Stimulated activated effector memory CD8-positive, alpha-beta T cell treated with anti-CD3 and anti-CD28 coated beads, Interleukin-12 subunit alpha, Interleukin-12 subunit beta, amount 100 ng/mL, for 72 hours (primary cell): ENCODE data around the gene PSKH1.
"Not testable (repeated sequence)": the region's sequence is repeated elsewhere in the genome, so short reads cannot be mapped to it uniquely, and the experiment has no call there.

Experiments used
- ATAC-seq: fragments of 150-1000 bp; cut with Tn5 transposase; 2 replicates; pipeline ENCODE4 v1.10.0; 2021
- DNase-seq, 2 donors: peaks; one replicate each; pipeline ENCODE4 v3.0.0; 2021 to 2022; ENCODE audit warnings: low spot score in 2 of 2
- H3K27ac Mint-ChIP-seq: one replicate; pipeline ENCODE4 v1.8.0; 2022; ENCODE audit warnings: mild to moderate bottlenecking, mixed read lengths
- H3K36me3 Mint-ChIP-seq: one replicate; pipeline ENCODE4 v1.8.0; 2022; ENCODE audit warnings: mild to moderate bottlenecking, mixed read lengths
- H3K4me1 Mint-ChIP-seq: one replicate; pipeline ENCODE4 v1.8.0; 2022; ENCODE audit warnings: mixed read lengths
- H3K4me3 Mint-ChIP-seq: one replicate; pipeline ENCODE4 v1.8.0; 2022; ENCODE audit warnings: mild to moderate bottlenecking, mixed read lengths
- H3K9me3 Mint-ChIP-seq: one replicate; pipeline ENCODE4 v1.8.0; 2022; ENCODE audit warnings: mixed read lengths

The PSKH1 gene

GRCh38 chr16:67860589-67861398, 32.3 kb upstream of the PSKH1 start:
- Mint-ChIP-seq H3K4me1 (peaks cover 39% of the 10 kb centered on the region), H3K9me3 (no peaks in the 10 kb centered on the region), H3K4me3 (no peak overlapping the region), H3K27ac (peak overlapping the region; percentile 99), H3K36me3 (peaks cover 49% of the 10 kb centered on the region)
- no peak for ATAC-seq
- DNase-seq, result no peak

- H3K4me1 Mint-ChIP-seq, result peaks cover 33% of the 10 kb centered on the region
- no peak for ATAC-seq
- H3K4me3 Mint-ChIP-seq, result no peak overlapping the region
- no peak for DNase-seq
- H3K9me3 Mint-ChIP-seq, result no peaks in the 10 kb centered on the region
- peak overlapping the region; percentile 32 for H3K27ac Mint-ChIP-seq
- H3K36me3 Mint-ChIP-seq, result peaks cover 60% of the 10 kb centered on the region
These were observed 31.2 kb upstream of the PSKH1 start for GRCh38 chr16:67861877-67862276.

- Mint-ChIP-seq H3K27ac (peak overlapping the region; percentile 34), H3K9me3 (no peaks in the 10 kb centered on the region), H3K36me3 (peaks cover 65% of the 10 kb centered on the region), H3K4me1 (peaks cover 22% of the 10 kb centered on the region), H3K4me3 (no peak overlapping the region)
- no peak for ATAC-seq
- no peak for DNase-seq
These were observed 30.2 kb upstream of the PSKH1 start for GRCh38 chr16:67862623-67863583.

GRCh38 chr16:67864044-67864443, 29.0 kb upstream of the PSKH1 start:
- peaks cover 11% of the 10 kb centered on the region for H3K4me1 Mint-ChIP-seq
- H3K36me3 Mint-ChIP-seq, result peaks cover 72% of the 10 kb centered on the region
- not testable (repeated sequence) for ATAC-seq, H3K9me3 Mint-ChIP-seq, DNase-seq, H3K4me3 Mint-ChIP-seq, H3K27ac Mint-ChIP-seq

GRCh38 chr16:67864594-67864993, 28.5 kb upstream of the PSKH1 start:
- H3K4me3 Mint-ChIP-seq, result no peak overlapping the region
- DNase-seq (no peak), ATAC-seq (no peak)
- H3K36me3 Mint-ChIP-seq, result peaks cover 72% of the 10 kb centered on the region
- peaks cover 11% of the 10 kb centered on the region for H3K4me1 Mint-ChIP-seq
- no peaks in the 10 kb centered on the region for H3K9me3 Mint-ChIP-seq
- peak overlapping the region; percentile 63 for H3K27ac Mint-ChIP-seq

- Mint-ChIP-seq H3K9me3 (no peaks in the 10 kb centered on the region), H3K4me3 (no peak overlapping the region), H3K4me1 (peaks cover 11% of the 10 kb centered on the region), H3K36me3 (peaks cover 72% of the 10 kb centered on the region), H3K27ac (peak overlapping the region; percentile 63)
- ATAC-seq (no peak), DNase-seq (no peak)
These were observed 27.7 kb upstream of the PSKH1 start for GRCh38 chr16:67865318-67865717.

GRCh38 chr16:67868290-67868689, 24.8 kb upstream of the PSKH1 start:
- no peaks in the 10 kb centered on the region for H3K9me3 Mint-ChIP-seq
- no peak for DNase-seq
- no peak for ATAC-seq
- H3K27ac Mint-ChIP-seq, result peak overlapping the region; percentile 43
- H3K36me3 Mint-ChIP-seq, result peaks cover 81% of the 10 kb centered on the region
- H3K4me3 Mint-ChIP-seq, result no peak overlapping the region
- peaks cover 8% of the 10 kb centered on the region for H3K4me1 Mint-ChIP-seq

GRCh38 chr16:67869653-67870052, 23.4 kb upstream of the PSKH1 start:
- Mint-ChIP-seq H3K9me3 (no peaks in the 10 kb centered on the region), H3K4me1 (peaks cover 21% of the 10 kb centered on the region), H3K27ac (no peak overlapping the region), H3K4me3 (no peak overlapping the region), H3K36me3 (peaks cover 87% of the 10 kb centered on the region)
- ATAC-seq (no peak), DNase-seq (no peak)

GRCh38 chr16:67871256-67871655, 21.8 kb upstream of the PSKH1 start:
- Mint-ChIP-seq H3K27ac (no peak overlapping the region), H3K36me3 (peaks cover 85% of the 10 kb centered on the region), H3K4me3 (no peak overlapping the region), H3K9me3 (no peaks in the 10 kb centered on the region), H3K4me1 (peaks cover 37% of the 10 kb centered on the region)
- ATAC-seq (no peak), DNase-seq (no peak)

GRCh38 chr16:67872131-67872630, 20.9 kb upstream of the PSKH1 start:
- H3K9me3 Mint-ChIP-seq, result no peaks in the 10 kb centered on the region
- no peak for DNase-seq
- ATAC-seq, result no peak
- peak overlapping the region; percentile 88 for H3K4me3 Mint-ChIP-seq
- H3K36me3 Mint-ChIP-seq, result peaks cover 85% of the 10 kb centered on the region
- H3K27ac Mint-ChIP-seq, result peak overlapping the region; percentile 96
- peaks cover 37% of the 10 kb centered on the region for H3K4me1 Mint-ChIP-seq

- peaks cover 37% of the 10 kb centered on the region for H3K4me1 Mint-ChIP-seq
- ATAC-seq (peak; percentile 95), DNase-seq (peak; percentile 97 to 98)
- H3K9me3 Mint-ChIP-seq, result no peaks in the 10 kb centered on the region
- peak within 1 kb of the TSS; percentile 88 for H3K4me3 Mint-ChIP-seq
- peak within 1 kb of the TSS; percentile 96 for H3K27ac Mint-ChIP-seq
- peaks cover 85% of the 10 kb centered on the region for H3K36me3 Mint-ChIP-seq
These were observed 20.2 kb upstream of the PSKH1 start, which contains the start of gene EDC4 for GRCh38 chr16:67872631-67873434. TSS of gene EDC4 (plus strand) at chr16:67873052. CDS start at chr16:67873262, 210 bp downstream.

- peaks cover 85% of the 10 kb centered on the region for H3K36me3 Mint-ChIP-seq
- H3K27ac Mint-ChIP-seq, result peak overlapping the region; percentile 96
- H3K4me1 Mint-ChIP-seq, result peaks cover 37% of the 10 kb centered on the region
- H3K4me3 Mint-ChIP-seq, result peak overlapping the region; percentile 88
- ATAC-seq, result peak; percentile 16
- no peak for DNase-seq
- no peaks in the 10 kb centered on the region for H3K9me3 Mint-ChIP-seq
These were observed 19.4 kb upstream of the PSKH1 start for GRCh38 chr16:67873435-67874370.

GRCh38 chr16:67874372-67874771, 18.7 kb upstream of the PSKH1 start:
- H3K4me1 Mint-ChIP-seq, result peaks cover 37% of the 10 kb centered on the region
- no peaks in the 10 kb centered on the region for H3K9me3 Mint-ChIP-seq
- ATAC-seq (no peak), DNase-seq (no peak)
- H3K27ac Mint-ChIP-seq, result peak overlapping the region; percentile 96
- H3K36me3 Mint-ChIP-seq, result peaks cover 85% of the 10 kb centered on the region
- peak overlapping the region; percentile 88 for H3K4me3 Mint-ChIP-seq

GRCh38 chr16:67877064-67877463, 16.0 kb upstream of the PSKH1 start:
- Mint-ChIP-seq H3K9me3 (no peaks in the 10 kb centered on the region), H3K27ac (peak overlapping the region; percentile 96)

More at GRCh38 chr16:67877064-67877463, 16.0 kb upstream of the PSKH1 start:
- peaks cover 36% of the 10 kb centered on the region for H3K4me1 Mint-ChIP-seq
- H3K36me3 Mint-ChIP-seq, result peaks cover 91% of the 10 kb centered on the region
- no peak for DNase-seq
- ATAC-seq, result no peak
- no peak overlapping the region for H3K4me3 Mint-ChIP-seq
